HG02678 (cell line): ENCODE measurements around the gene DNPH1.

Experiments used
- ATAC-seq: cut with Tn5 transposase; IDR thresholded peaks from one replicate; pipeline ENCODE4 v1.9.1; 2021; ENCODE audit warnings: mild to moderate bottlenecking, moderate library complexity; ENCODE audit not compliant: unreplicated experiment

The DNPH1 gene

DNA sequence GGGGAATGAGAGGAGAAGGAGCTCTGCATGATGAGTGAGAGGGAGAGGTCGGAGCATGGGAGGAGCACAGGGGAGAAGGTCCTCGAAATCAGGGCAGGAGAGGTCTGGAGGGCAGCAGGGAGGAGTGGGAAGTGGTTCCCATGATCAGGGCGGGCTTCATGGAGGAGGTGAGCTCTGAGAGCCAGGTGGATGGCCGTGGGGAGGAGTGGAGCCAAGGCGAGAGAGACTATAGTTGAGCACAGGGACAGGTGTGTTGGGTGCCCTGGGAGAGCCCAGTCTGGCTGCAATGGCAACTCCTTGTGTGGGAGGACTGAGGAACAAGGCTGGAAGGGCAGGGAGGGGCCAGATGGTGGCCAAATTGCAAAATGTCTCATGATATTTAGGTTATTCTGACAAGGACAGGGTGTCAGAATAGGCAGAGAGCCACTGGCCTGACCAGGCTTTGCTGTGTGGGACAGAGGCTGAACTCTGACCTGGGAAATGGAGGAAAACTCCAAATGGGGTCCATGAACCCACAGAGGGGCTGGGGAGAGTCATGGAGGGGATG, 35.4 kb upstream of the DNPH1 start:
- ATAC-seq: no peak

DNA sequence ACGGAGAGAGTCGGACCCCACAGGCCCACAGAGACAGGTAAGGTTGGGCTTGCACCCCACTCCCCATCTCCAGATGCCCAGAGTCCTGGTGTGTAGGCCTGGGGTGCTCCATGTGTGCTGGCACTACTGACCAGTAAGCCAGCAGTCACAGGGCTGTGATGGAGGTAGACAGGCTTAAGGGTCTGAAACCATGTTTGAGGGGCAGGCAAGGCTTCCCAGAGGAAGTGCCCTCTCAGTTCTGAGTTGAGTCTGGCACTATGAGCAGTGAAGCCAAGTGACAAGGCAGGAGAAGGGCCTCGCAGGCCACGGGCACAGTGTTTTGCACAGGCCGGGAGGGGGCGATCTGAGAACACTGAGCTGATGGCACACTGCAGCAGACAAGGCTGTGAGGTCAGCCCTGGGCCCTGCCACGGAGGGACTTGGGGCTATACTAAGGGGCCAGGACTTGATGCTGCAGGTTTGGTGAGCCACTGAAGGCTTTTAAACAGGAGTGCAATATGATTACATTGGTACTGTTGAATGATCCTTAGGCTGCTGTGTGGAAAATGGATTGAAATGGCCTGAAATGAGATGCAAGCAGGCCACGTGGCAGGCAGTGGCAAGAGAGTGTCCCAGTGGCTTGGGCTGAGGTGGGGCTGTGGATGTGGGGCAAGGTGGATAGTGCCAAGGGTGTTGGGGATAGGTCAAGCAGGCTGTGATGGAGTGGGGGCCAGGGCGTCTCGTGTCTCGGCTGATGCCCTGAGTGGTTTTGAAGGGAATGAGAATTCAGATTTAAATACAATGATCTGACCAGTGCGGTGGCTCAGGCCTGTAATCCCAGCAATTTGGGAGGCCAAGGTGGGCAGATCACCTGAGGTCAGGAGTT, 34.3 kb upstream of the DNPH1 start:
- peak; percentile 78 for ATAC-seq

GRCh38 chr6:43262780-43263313, 33.6 kb upstream of the DNPH1 start:
- no peak for ATAC-seq

- ATAC-seq: no peak
These were observed 32.9 kb upstream of the DNPH1 start for GRCh38 chr6:43262000-43262779.

DNA sequence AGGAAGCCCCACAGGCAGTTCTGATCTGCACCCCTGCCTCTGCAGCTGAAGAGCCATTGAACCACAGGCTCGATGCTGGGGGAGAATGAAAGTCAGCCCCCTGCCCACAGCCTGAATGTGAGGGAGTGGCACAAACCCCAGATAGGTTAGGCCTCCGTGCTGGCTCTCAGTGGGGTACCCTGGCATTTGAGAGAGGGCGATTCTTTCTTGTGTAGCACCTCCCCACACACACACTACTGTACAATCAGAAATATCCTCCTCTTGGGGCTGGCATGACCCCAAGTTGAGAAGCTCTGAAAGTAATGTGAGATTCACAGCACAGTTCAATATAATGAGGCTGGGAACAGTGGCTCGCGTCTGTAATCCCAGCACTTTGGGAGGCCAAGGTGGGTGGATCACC, 31.9 kb upstream of the DNPH1 start:
- ATAC-seq: no peak

GRCh38 chr6:43260791-43261190, 31.5 kb upstream of the DNPH1 start:
- ATAC-seq: no peak

DNA sequence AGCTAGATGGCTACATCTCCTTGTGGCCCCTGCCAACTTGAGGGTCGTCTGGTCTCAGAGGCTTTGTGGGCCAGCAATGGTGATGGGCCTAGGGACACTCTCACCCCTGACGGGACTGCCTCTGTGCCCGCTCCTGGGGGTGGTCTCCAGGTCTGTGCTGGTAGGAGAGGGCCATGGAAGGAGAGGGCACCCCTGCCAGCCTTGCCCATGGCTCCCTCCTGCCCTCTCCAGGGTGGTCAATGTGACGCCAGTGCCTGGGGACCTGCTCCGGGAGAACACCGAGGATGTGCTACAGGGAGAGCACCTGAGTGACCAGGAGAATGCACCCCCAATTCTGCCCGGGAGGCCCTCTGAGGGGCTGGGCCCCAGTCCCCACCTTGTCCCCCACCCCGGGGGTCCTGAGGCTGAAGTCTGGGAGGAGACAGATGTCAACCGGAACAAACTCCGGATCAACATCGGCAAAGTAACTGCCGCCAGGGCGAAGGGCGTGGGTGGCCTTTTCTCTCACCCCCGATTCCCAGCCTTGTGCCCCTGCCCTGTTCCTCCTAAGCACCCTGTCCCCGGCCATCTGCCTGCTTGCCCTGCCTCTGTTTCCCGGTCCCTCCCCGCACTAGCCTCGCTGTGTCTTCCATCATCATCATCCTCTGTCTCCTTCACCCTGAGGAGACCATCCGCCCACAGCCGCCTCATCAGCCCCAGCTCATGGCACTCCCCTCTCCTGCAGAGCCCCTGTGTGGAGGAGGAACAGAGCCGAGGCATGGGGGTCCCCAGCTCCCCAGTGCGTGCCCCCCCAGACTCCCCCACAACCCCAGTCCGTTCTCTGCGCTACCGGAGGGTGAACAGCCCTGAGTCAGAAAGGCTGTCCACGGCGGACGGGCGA, 29.8 kb upstream of the DNPH1 start:
- ATAC-seq: no peak

DNA sequence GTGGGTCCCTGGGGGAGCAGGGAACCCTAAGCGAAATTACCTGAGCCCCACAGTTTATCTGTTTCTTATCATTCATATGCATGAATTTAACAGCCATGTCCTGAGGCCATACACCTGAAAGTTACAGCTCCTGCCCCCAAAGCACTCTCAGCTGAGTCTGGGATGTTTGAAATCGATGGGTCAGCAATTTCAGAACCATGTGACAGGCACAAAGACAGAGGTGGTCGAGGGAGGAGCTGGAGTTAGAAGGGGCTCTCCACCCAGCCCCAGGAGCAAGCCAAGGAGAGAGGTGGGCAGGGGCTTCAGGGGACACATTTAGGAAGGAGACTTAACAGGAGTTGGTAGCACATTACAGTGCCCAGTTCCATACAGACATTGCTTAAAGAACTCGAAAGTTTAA, 28.9 kb upstream of the DNPH1 start:
- ATAC-seq: no peak

- ATAC-seq: no peak
These were observed 28.3 kb upstream of the DNPH1 start for GRCh38 chr6:43257367-43258145.

- no peak for ATAC-seq
These were observed 27.5 kb upstream of the DNPH1 start for GRCh38 chr6:43256670-43257366.

- no peak for ATAC-seq
These were observed 26.2 kb upstream of the DNPH1 start for GRCh38 chr6:43255408-43256054.

DNA sequence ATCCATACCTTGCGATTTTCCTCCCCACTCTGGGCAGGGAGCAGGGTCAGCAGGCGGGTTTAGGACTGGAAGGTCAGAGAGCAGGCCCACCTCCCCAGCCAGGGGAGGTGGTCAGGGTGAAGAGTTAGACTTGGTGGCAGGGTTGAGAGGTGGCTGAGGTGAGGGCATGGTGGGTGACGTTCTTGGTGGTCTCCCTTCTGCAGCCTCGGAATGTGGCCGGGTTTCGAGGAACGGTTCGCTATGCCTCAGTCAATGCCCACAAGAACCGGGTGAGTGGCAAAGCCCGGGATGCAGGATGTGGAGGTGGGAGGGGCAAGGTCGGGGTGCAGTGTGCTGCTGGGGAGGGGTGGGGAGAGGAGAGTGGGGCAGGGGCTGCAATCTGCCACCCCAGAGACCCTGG, 25.6 kb upstream of the DNPH1 start:
- ATAC-seq: no peak

GRCh38 chr6:43254138-43254817, 25.0 kb upstream of the DNPH1 start:
- no peak for ATAC-seq

DNA sequence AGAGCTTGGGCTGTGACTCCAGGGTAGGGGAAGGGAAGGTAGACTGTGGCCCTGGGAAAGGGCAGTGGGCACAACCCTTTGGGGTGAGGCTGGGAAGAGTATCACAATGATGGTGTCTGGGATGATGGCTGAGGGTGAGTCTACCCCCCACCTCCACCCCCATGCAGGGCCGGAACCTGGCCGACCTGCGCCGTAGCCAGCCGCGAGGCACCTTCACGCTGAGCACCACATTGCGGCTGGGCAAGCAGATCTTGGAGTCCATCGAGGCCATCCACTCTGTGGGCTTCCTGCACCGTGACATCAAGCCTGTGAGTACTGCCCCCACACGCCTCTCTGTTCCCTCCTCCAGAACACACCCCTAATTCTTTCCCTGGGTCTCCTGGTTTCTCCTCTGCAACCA, 24.1 kb upstream of the DNPH1 start:
- no peak for ATAC-seq

DNA sequence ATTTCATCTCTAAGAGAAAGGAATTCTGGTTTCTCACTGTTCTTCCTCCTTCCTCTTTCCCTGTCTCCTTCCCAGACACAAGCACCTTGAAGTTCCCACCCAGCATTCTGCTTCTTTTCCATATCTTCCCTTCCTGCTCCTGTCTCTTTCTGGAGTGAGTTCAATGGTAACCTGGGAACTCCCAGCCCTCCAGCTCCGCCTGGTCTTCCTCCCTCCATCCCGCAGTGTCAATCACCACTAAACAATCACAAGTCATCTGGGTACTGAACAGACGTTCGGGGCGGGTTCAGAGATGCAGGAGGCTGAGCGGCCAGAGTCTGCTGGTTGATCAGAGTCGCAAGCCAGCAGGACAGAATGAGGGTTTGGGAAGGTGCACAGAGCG, 21.7 kb upstream of the DNPH1 start:
- ATAC-seq: no peak

DNA sequence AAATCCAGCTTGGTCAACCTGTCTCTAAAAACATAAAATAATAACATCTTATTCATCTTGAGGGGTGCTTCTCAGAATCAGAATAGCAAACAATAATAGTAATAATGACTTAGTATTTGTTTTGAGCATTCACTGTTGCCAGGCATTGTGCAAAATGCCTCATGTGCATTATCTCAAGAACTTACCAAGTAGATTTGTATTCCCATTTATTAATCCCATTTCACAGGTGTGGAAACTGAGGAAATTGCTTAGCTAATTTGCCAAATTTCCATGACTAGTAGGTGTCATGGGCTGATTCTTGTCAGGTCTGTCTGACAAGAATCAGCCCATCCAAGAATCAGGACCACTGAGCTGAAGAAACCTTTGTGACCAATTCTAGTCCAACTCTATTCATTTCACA, 19.5 kb upstream of the DNPH1 start:
- ATAC-seq: no peak

GRCh38 chr6:43248101-43248500, 18.8 kb upstream of the DNPH1 start:
- ATAC-seq: no peak
